NCI-H345 treated with DMSO at 0.1 percent for 48 hours (cell line): Measurements from ENCODE around the gene MAP3K9.
"Not testable (repeated sequence)": the region's sequence is repeated elsewhere in the genome, so short reads cannot be mapped to it uniquely, and the experiment has no call there.

Source experiments
- DNase-seq: peaks from one replicate; lab custom pipeline; 2025; ENCODE audit not compliant: unreplicated experiment; lab: John Stamatoyannopoulos, UW

Gene MAP3K9

DNA sequence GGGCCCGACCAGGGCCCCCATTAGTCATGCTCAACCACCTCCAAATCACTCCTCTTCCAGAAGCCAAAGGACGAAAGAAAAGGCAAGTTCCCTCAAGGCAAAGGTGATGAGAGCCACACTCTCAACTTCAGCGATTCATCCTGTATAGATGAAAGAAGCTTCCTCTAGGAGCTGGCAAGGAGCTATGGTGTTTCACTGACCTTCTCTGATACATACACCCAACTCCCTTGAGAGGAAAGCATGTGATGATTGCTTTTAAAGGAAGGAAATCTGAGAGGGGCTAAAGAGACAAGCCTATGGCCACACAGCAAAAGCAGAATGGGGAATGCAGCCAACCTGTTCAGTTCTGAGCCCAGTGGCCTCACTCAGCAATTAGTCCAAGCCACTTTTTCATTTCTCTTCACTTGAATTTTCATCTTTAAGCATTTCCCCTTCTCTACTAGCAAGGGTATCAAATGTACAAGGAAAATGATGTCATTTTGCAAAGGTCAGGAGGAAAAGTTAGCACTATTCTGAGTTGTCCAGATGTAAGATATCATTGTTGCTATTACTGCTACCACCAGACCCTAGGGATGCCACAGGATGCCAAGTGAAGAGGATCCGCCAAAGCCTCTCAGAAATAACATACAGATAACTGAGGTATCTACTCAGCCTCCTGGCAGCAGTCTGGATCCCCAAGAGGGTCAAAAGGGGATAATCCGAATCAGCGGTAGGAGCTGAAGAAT, 82.5 kb downstream of the MAP3K9 start:
- no peak for DNase-seq

DNA sequence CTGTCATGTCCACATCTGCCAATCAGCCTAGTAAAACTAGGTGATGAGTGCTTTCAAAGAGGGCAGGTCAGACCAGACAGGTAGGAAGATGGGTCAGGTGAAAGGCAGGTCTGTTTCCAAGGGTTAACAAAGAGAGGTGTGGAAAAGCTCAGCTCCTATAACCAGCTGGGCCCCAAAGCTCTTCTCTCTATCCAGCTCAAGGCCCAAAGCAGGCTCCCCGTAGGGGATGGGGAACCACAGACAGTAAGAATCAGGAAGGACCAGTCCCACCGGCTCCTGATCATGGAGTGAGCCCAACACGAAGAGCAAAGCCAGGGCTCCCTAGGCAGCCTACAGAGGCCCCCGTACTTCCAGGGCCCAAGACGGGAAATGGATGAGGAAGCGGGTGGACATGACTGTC, 84.4 kb downstream of the MAP3K9 start:
- no peak for DNase-seq

DNA sequence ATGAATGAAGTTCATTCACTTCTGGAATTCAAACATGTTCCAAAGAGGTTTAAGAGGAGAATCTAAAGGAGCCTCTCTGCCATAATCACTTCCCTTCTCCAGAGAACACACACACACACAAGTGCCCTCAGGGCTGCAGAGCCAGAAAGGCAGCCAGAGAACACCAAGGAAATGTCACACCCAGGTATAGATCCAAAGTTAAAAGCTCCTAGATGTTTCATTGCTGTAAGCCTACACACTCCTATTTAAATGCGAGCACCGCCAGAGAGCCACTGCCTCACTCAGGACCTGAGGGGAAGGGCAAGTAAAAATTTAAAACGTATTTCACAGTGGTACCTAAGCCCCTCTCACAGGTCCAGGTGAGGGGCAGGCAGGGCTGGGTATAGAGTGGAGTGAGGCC, 85.2 kb downstream of the MAP3K9 start:
- DNase-seq, result no peak

DNA sequence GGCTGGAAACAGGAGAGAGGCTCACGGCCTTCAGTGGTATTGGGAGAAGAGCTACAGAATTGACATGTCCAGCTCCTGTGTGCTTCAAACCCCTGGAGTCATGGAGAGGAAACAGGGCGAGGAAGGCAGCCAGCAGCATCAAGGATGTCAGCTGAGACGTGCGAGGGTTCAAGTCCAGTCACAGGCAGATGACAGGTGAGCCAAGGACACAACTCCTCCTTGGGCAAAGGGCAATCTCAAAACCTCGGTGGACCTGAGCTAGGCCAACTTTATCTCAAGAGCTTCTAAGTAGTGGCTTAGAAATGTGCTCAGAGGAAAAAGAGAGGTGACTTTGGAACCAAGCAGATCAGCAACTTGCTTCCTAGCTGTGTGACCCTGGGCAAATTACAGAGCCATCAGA, 86.0 kb downstream of the MAP3K9 start:
- DNase-seq, result no peak

DNA sequence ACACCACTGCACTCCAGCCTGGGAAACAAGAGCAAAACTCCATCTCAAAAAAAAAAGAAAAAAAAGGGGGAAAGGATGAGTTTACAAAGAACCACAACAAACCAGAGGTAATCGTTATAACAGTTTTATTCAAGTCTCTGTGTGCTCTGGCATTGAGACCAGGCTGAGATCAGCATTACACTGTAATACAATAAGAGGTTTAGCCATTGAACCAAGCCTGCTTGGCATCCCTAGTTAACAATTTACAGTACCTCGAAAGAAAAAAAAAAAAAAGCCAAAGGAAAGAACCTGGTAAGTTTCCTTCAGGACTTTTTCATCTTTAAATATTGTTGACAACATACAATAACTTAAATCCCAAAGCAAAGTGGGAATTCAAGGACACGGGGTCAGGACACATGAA, 86.9 kb downstream of the MAP3K9 start:
- DNase-seq, result no peak

DNA sequence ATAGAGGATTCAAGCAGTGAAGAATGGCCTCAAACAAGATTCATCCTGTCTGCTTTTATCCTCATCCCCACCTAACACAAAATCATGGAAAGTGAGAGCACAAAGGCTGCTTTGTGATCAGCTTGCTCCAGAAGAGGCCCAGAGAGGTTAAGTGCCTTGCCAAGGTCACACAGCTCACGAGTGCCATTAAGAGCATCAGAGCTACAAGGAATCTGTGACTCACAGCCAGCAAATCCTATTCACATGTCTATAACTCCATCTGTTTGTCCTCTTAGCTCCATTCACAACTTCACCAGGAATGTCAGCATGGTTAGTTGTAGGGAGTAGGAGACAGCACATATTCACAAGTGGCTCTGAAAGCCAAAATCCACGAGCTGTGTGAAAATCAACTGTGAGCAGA, 87.8 kb downstream of the MAP3K9 start:
- no peak for DNase-seq

DNA sequence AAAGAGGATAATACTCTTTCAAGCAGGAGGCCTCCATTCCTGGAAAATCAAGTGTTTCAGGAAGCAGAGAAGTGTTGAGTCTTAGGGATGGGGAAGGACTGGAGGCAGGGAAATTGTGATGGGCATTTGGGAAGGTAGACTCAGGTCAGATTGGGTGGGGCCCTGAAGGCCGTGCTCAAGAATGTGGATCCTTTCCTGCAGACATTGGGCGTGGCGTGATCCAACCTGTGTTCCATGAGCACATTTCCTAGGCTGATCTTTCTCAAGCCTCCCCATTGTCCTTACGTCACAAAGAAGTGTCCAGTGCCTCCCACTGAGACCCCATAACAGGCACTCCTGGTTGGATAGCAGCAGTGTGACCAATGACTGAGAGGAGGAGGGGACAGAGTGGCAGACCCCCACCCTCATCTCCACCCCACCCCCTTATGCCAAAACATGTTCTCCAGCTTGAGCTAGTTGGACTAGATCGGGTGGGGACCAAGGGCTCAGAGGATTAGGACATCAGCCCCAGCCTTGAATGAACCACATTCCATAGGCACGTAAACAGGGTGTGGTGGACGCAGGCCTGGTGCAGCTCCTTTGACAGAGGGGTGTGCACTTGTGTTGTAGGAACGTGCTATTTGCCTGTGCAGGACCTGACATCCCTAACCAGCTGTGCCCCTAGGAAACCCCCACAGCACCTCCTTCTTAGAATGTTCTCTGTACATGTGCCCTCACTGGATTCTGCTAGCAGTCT, 90.8 kb downstream of the MAP3K9 start:
- DNase-seq, result no peak

DNA sequence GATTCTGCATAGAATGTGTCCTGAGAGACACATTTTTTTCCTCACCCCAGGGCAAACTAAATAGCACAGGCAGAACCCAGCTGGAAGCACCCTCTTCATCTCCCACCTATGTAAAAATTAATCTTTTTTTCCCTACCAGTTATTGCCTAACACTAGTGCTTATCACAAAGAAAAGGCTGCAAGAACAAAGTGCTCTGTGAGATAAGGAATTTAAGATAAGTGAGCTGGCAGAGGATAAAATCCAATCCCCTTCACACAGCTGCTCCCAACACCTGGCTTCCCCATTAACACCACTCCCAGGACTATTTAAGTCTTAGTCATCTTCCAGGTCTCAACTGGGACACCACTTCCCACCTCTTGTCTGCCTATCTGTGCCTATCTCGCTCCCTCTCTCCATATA, 92.4 kb downstream of the MAP3K9 start:
- DNase-seq, result no peak

DNA sequence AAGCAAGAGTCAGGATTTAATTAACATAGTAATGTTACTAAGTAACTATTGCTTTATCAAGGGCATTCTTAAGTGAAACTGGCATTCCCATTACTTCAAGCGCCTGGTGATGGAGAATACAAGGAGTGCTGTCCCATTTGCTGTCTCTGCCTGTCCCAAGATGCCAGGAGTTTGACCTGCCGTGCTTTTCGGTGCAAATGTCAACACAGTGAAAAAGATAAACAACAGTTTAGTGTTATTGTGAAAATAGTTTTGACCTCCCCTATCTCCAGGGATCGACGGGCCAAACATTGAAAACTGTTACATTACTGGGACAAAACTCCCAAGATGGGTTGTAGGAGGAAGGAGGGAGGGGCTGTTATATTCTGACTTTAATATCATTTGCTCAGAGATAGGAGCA, 92.8 kb downstream of the MAP3K9 start:
- DNase-seq, result no peak

DNA sequence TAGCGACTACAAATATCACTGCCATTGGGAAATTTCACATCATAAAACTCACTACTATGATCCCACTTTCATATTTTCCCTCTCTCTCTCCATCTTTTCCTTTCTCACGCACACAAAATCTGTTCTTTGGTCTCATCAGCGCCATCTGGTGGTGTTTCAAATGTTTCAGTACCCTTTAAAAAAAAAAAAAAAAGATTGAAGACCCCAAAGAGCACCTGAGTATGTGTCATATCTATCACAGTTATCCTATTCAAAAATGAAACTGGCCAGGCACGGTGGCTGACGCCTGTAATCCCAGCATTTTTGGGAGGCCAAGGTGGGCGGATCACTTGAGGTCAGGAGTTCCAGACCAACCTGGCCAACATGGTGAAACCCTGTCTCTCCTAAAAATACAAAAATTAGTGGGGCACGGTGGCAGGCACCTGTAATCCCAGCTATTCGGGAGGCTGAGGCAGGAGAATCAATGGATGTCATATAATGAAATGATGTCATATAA, 95.2 kb downstream of the MAP3K9 start:
- peak; percentile 69 for DNase-seq

DNA sequence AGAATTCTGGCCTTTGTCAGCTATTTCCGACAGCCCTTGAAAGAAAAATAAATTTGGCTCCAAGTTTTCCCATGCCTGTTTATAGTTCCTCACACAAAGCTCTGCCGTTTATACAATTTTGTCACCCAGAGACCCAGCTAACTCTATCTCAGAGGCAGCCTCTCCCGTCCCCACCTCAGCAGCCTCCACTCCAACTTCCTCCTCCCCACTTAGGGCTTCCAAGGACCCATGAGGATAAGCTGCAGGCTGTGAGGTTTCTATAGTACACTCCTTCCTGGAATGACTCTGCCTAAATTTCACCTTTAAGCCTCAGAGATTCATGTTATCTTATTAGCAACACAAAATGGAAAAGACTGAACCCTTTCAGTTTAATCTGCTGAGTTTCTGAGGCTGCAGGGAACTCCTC, 95.8 kb downstream of the MAP3K9 start:
- DNase-seq, result no peak

DNA sequence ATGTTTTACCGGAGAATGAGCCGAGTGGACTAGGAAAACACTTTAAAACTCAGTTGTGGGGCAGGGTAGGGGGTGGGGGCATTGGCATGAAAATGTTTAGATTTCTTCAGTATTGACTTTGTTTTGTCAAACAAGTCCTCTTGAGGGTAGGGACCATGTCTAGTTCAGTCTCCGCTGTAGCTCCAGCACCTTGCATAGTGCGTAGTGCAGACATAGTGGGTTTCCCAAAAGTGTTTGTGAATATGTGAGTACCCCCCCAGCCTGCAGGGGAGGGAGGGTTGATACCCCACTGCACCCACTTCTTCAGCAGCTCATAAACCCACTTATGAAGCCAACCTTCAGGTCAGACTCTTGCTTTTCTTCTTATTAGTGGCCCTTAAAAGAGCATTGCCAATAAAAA, 96.2 kb downstream of the MAP3K9 start:
- DNase-seq, result no peak

DNA sequence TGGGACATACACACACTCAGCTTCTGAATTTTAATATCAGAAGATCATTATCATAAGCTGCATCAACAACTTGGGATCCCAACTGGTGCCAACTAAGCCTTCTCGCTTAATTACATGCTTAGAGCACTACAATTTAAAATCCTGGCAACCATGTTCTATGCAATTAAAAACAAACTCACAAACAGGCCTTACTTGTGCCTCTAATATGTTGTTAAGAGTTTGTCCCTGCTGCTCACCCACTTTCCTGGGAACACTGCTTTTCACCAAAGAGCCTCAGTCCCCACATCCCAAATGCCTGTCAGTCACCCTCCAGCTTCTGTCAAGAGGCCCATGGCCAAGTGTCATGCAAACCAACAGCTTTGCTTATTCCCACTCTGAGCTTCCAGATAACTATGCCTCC, 97.9 kb downstream of the MAP3K9 start:
- DNase-seq, result no peak

DNA sequence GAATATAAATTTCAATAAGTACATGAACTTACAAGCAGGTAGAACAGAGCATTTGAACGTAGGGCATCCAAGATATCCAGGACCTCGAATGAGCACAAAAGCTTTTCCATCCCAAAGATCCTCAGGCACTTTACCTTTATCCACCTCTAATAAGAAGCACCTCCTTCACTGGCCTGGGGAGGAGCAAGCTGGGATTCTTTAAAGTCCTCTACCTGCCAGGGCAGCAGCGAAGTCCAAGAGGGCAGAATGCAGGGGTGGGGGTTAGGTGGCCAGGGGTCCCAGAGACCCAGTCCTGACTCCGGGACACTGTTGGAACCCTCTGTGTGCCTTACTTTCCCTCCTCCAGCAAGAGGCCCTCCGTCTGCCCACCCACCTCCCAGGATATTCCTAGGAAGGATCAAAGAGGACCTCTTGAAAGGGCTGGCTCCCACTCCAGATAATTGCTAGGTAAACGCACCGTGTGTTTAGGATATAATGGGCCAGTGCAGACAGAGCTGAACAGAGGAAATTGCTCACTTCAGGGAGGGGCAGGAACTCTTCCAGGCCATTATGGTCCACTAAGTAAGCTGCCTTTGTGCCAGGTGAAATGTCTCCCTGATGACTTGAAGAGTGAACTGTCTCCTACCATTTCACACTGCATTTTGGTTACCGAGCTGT, 99.5 kb downstream of the MAP3K9 start:
- peak; percentile 90 for DNase-seq

DNA sequence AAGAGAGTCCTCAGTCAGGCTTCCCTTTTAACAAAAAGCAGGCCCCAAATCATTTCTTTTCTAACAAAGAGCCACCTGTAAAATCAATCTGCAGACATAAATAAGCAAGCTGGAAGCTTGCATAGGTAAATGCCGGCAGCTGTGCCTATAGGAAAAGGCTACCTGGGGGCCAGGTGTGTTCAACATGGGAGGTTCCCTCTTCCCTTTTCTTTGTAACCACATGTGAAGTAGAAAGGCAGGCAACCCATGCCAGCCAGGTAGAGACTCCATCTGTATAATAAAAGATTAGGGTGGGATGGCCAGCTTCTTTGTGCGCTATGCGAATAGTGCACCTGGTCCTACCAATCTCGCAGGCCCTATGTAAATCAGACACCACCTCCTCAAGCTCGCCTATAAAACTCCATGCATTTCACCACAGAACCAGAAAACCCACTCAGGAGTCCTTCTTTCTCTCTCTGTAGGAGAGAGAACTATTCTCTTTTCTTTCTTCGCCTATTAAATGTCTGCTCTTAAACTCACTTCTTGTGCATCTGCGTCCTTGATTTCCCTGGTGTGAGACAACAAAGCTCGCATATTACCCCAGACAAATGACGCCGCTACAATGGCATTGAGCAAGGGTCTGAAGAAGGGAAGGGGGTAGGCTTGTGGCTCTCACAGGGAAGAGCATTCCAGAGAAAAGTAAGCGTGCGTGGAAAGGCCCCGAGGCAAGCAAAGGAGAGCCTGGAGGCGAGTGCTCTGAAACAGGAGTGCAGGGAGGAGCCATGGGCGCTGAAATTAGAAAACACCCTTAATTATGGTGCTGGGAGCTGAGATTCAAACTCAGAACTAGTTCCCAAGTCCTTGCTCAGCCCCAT, 100.4 kb downstream of the MAP3K9 start:
- peak; percentile 79 for DNase-seq

DNA sequence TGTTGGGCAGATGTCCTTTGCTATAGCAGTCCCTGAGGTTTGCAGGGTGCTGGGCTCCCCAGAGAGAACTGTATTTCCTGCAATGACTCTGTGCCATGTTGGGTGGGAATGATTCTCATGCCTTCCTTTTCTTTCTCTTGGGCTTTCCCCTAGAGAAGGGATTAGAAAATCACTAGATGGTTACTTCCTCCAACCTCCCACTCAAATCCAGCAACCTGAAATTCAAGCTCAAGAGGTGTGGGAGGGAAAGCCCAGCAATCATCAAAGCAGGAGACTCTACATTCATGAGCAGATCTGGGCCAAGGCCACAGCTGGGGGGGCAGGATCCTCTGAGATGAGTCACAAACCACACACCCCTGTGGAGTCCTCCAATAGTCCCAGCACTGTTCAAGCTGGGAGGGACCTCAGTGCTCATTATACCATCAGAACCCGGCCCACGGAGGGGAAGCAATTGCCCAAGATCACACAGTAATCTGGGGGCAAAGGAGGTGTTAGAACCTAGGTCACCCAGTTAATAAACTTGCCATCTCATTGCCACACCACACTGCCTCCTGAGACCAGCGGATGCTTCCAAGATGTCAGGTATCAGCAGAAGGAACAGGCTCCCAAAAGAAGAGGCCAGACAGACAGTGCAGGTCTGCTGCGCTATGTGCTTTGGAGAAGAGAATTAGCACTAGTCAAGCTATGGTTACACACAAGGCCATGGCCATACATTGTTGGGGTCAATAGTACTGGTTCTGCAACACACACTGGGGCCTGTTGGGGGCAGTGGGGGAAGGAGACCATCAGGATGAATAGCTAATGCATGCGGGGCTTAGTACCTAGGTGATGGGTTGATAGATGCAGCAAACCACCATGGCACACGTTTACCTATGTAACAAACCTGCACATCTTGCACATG, 101.9 kb downstream of the MAP3K9 start:
- no peak for DNase-seq

DNA sequence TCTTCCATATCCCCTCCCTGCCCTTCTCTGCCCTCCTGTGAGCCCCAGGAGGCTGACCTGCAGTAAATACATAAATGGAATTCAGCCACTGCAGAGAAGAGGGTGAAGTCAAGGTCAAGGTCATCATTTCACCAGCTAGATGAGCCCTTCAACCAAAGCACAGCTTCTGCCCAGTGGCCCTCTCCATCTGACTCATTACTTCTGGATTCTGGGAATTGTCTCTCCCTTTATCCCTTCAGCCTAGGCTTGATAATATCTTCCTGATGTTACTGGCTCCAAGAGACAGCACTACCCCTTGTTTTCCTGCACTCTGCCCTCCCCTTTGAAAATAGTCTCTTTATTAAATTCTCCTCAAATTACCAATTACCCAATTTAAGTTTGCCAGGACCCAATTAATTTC, 103.1 kb downstream of the MAP3K9 start:
- no peak for DNase-seq

DNA sequence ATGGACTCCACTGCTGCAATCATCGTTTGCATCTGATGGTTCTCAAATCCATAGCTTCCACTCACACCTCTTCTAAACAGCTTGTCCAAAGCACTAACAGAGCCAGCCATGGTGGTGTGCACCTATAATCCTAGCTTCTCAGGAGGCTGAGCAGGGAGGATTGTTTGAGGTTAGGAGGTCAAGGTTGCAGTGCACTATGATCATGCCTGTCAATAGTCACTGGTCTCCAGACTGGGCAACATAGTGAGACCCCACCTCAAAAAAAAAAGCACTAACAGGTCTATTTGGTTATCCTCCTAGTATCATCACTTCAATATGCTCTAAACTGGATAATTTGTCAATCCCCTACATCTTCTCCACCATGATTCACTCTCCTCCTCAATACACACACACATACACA, 104.4 kb downstream of the MAP3K9 start:
- no peak for DNase-seq

DNA sequence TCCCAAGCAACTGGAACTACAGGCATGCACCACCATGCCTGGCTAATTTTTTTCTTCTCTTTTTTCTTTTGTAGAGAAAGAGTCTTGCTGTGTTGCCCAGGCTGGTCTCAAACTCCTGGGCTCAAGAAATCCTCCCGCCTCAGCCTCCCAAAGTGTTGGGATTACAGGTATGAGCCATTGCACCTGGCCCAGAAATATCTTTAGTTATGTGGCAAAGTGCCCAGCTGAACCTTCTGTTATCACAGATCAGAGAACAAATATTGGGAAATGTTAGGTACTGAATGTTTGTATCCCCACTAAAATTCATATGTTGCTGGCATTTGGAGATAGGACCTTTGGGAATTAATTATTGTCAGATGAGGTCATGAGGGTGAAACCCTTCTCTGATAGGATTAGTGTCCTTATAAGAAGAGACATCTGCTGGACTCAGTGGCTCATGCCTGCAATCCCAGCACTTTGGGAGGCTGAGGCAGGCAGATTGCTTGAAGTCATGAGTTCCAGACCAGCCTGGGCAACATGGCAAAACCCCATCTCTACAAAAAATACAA, 105.6 kb downstream of the MAP3K9 start:
- DNase-seq, result not testable (repeated sequence)

DNA sequence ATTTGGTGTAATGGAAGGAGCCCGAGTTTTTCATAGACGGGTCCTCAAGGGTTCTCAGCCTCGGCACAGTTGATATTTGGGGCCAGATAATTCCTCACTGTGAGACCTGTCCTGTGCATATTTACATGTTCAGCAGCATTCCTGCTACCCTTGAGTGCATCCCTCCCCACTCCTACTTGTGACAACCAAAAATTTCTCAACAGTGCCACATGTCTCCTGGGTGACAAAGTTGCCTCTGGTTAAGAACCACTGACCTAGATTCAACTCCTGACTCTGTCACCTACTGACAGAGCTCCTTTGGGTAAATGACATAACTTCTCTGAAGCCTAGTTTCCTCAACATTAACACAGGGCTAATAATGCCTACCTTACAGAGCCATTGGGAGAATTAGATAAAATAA, 107.2 kb downstream of the MAP3K9 start:
- no peak for DNase-seq
